LHCN-M2 (cell line): Measurements from ENCODE around the gene KRTAP4-9. TPM values are rescaled to one million over a fixed set of nuclear protein-coding genes. Genes with fewer than 3 reads are reported as not detected.
"Not testable (repeated sequence)": the region's sequence is repeated elsewhere in the genome, so short reads cannot be mapped to it uniquely, and the experiment has no call there.

Experiments used
- DNase-seq: peaks from one replicate; pipeline ENCODE4 v3.0.0-alpha.2; 2012; ENCODE audit warnings: low read depth
- polyA plus RNA-seq: library from polyadenylated mRNA; unstranded; fragments of >200 nt; gene quantifications from one replicate; pipeline ENCODE4 v1.2.1, GENCODE V29; 2012; ENCODE audit warnings: missing spikeins
- total RNA-seq: library from RNA; depleted of rRNA; stranded (reverse); fragments of >200 nt; gene quantifications from 2 replicates; pipeline ENCODE4 v1.2.3, GENCODE V29; 2014; rRNA removed

KRTAP4-9 gene
- total RNA-seq, result not detected in 2 replicates
- polyA plus RNA-seq, result not detected

GRCh38 chr17:41105347-41105746 lies at the start of gene KRTAP4-9:
Gene KRTAP4-9, plus strand, starts transcription at chr17:41105389. Its CDS starts 0 bp downstream, at chr17:41105389.
- DNase-seq, result peak; percentile 49

- DNase-seq, result no peak
Measured at GRCh38 chr17:41057547-41057946, 47.6 kb upstream of the KRTAP4-9 start.

- DNase-seq, result no peak
Measured at GRCh38 chr17:41058741-41059140, 46.4 kb upstream of the KRTAP4-9 start.

GRCh38 chr17:41059276-41060051 lies 45.7 kb upstream of the KRTAP4-9 start:
- DNase-seq, result peak; percentile 93

- DNase-seq, result peak; percentile 94
Measured at GRCh38 chr17:41060052-41060604, 45.1 kb upstream of the KRTAP4-9 start, which contains the start of gene KRTAP2-3. Gene KRTAP2-3, minus strand, starts transcription at chr17:41060114. Its CDS starts 64 bp downstream, at chr17:41060050.

- DNase-seq, result peak; percentile 96
Measured at GRCh38 chr17:41061964-41062363, 43.2 kb upstream of the KRTAP4-9 start.

GRCh38 chr17:41063449-41063848 lies 41.7 kb upstream of the KRTAP4-9 start:
- no peak for DNase-seq

GRCh38 chr17:41064301-41064700 lies 40.9 kb upstream of the KRTAP4-9 start:
- DNase-seq, result no peak

- not testable (repeated sequence) for DNase-seq
Measured at GRCh38 chr17:41065016-41065689, 40.0 kb upstream of the KRTAP4-9 start.

GRCh38 chr17:41065829-41066624 lies 39.2 kb upstream of the KRTAP4-9 start, which contains the start of gene KRTAP2-4:
Gene KRTAP2-4, minus strand, starts transcription at chr17:41065879. Its CDS starts 34 bp downstream, at chr17:41065845.
- peak; percentile 90 for DNase-seq

GRCh38 chr17:41067281-41067680 lies 37.9 kb upstream of the KRTAP4-9 start:
- no peak for DNase-seq

- no peak for DNase-seq
Measured at GRCh38 chr17:41069031-41069430, 36.2 kb upstream of the KRTAP4-9 start.

- DNase-seq, result peak; percentile 96
Measured at GRCh38 chr17:41071606-41072360, 33.4 kb upstream of the KRTAP4-9 start.

- DNase-seq, result no peak
Measured at GRCh38 chr17:41073676-41074075, 31.5 kb upstream of the KRTAP4-9 start.

- DNase-seq, result no peak
Measured at GRCh38 chr17:41076788-41077187, 28.4 kb upstream of the KRTAP4-9 start.

- DNase-seq, result no peak
Measured at GRCh38 chr17:41082626-41083025, 22.6 kb upstream of the KRTAP4-9 start.

- peak; percentile 40 for DNase-seq
Measured at GRCh38 chr17:41083427-41083826, 21.8 kb upstream of the KRTAP4-9 start.

GRCh38 chr17:41084100-41084856 lies 20.9 kb upstream of the KRTAP4-9 start, which contains the start of gene KRTAP4-7:
Gene KRTAP4-7, plus strand, starts transcription at chr17:41084150. Its CDS starts 57 bp downstream, at chr17:41084207.
- peak; percentile 37 for DNase-seq

GRCh38 chr17:41088760-41089352 lies 16.3 kb upstream of the KRTAP4-9 start:
- not testable (repeated sequence) for DNase-seq
